ENCODE results near the gene PRICKLE4.
"Not testable (repeated sequence)": the region's sequence is repeated elsewhere in the genome, so short reads cannot be mapped to it uniquely, and the experiment has no call there.

GRCh38 chr6:41811946-41812345 is 31.4 kb downstream of the PRICKLE4 start:
- not testable (repeated sequence) for TF ChIP-seq CTCF (IDR thresholded peaks at IDR 0.05; ENCODE audit: insufficient read depth, low read depth, low read length); EZH2 (IDR thresholded peaks at IDR 0.05; ENCODE audit: insufficient read depth, low read length)

All from astrocyte (in vitro differentiated cells and primary cell).